ENCODE results near the gene TRAF1.

DNA sequence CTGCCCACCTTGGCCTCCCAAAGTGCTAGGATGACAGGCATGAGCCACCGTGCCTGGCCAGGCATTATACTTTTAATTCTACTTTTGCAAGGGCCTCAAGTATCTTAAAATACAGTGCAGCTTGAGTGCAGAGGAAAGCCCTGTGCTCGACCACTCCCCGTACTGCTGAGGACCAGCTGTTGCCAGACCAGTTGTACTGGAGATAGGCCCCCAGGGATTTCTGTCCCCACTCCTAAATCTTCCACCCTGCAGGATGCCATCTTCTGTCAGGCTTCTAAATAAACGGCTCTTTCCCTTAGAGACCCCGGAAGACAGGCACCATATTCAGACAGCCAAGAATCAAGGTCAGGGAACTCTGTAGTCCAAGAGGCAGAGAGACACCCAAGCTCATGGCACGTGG, 67.2 kb downstream of the TRAF1 start:
- TF ChIP-seq, protein P1, sequence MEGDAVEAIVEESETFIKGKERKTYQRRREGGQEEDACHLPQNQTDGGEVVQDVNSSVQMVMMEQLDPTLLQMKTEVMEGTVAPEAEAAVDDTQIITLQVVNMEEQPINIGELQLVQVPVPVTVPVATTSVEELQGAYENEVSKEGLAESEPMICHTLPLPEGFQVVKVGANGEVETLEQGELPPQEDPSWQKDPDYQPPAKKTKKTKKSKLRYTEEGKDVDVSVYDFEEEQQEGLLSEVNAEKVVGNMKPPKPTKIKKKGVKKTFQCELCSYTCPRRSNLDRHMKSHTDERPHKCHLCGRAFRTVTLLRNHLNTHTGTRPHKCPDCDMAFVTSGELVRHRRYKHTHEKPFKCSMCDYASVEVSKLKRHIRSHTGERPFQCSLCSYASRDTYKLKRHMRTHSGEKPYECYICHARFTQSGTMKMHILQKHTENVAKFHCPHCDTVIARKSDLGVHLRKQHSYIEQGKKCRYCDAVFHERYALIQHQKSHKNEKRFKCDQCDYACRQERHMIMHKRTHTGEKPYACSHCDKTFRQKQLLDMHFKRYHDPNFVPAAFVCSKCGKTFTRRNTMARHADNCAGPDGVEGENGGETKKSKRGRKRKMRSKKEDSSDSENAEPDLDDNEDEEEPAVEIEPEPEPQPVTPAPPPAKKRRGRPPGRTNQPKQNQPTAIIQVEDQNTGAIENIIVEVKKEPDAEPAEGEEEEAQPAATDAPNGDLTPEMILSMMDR (IDR thresholded peaks at IDR 0.05) = no peak
- TF ChIP-seq POLR2A (IDR thresholded peaks at IDR 0.05) = no peak

All from esophagus squamous epithelium (tissue), 4 donors.